GM21723 (cell line): ENCODE data around the gene PPFIBP1.
"Not testable (repeated sequence)": the region's sequence is repeated elsewhere in the genome, so short reads cannot be mapped to it uniquely, and the experiment has no call there.

ENCODE experiments used
- ATAC-seq: cut with Tn5 transposase; IDR thresholded peaks from one replicate; pipeline ENCODE4 v1.9.1; 2021; ENCODE audit warnings: mild to moderate bottlenecking, moderate library complexity; ENCODE audit not compliant: unreplicated experiment

Gene PPFIBP1

DNA sequence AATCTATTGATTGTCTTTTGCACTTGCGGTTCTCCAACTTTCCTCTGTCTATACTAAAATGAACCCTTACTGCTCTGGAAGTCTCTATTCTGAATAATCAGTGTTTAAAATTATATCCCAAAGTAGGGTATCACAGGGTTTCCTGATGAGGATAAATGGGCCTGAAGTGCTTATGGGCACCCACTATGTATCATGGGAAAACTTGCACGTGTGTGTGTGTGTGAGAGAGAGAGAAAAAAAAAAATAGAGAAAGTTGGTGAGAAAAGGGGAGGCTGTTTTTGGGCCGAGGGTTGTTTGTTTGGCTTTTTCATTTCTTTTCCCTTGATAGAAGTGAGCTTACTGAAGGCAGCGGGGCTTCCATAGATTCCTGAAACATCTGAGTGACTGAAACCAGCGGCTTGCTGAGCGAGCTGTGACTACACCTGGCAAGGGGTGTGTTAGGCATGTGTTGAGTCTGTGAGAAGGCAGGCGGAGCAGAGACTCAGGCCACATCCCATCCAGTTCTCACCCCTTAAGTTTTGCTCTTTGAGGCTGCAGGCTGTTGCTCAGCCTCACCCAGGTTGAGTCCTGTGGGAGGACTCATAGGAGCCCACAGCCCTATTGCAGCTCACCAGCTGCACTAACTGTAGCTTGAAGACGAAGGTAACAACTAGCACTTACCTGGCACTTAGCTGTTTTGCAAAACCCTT lies 17.2 kb downstream of the PPFIBP1 start:
- no peak for ATAC-seq

DNA sequence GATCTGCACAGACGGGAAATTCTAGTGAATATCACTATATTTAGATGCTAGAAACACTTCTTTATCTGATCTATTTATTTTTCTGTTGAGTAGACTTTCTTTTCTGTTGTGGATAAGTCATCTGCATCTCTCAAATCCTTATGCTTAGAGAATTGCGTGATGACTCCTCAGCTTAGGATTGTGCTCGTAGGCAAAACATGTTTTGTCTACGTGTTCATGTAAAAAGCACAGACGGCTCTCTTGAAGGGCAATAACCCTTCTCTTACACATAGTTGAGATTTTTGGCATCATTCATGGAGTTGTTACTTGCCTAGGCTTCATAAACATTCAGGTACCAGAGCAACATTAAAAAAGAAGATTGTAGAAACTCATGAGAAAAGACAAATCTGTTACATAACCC lies 18.6 kb downstream of the PPFIBP1 start:
- no peak for ATAC-seq

GRCh38 chr12:27544858-27545257 lies 20.9 kb downstream of the PPFIBP1 start:
- ATAC-seq, result not testable (repeated sequence)

DNA sequence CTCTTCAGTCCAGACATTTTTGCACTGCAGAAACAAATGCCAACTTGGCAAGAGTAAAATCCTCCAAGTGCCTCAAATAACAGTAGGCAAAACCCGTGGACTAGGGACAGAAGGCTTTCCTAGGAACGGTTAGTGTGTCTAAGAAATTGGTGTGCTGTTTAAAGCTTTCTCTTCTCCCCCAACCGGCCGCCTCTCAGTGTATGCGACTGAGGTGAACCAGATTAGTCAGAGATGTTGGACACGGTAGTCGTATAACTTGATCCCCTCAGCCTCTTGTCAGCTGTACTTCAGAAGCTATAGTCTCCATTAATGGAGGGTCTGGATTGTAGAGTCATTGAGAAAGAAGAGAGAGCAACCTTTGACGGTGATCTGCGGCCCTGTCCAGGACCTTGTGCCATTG lies 21.7 kb downstream of the PPFIBP1 start:
- no peak for ATAC-seq

DNA sequence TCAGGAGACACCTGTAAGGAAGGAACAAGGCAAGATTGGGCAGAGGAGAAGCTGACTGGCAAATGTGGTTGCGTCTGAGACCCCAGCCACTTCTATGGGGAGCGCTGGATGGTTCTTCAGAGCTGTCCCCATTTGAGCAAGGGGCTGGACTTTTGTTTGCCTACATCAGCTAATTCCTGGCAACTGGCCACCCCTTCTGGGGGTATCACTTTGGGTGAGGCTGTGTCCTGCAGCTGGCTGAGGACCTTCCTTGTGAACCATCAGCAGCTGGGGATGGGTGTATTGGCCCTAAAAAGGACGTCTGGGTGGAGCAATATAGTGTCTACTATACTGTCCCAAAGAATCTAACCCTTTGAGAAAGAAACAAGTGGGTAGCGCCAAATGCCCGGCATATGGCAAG lies 23.6 kb downstream of the PPFIBP1 start:
- ATAC-seq, result no peak

DNA sequence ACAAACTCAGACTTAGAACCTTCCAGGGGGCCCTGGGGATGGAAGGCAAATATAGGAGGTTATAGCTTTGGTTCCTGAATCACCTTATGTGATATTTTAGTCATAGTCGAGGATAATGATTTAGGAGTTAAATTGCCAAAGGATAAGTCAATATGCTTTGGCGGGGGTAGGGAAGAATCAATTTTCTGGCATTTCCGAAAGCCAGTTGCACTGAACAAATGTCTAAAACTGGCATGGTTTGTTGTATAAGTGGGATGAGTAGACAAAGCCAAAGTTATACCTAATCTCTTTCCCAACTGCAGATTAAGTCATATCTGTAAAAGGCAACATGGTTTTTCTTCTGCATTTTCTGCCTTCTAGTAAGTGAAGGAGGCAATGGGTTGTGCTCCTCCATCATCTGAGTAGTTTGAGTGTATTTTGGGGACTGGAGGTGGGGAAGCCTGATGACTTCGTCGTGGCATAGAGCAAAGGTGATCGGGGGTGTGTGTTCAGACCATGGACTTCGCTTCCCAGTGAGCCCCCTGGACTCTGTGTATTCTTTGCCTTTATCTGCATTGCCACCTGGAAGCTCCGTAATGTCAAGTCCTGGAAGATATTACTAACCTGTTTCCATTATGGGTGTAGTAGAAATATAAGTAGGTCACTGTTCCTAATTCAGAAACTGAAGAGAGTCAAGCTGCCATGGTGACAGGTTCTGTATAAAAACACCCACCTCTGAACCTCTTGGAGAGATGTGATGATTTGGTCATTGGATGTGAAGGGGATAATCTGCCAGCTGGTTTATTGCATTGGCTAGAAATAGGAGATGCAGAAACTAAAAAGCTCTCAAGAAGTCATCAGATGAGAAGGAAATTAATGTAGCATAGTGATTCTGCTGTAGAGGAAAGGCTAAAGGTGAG lies 24.5 kb downstream of the PPFIBP1 start:
- ATAC-seq, result no peak

DNA sequence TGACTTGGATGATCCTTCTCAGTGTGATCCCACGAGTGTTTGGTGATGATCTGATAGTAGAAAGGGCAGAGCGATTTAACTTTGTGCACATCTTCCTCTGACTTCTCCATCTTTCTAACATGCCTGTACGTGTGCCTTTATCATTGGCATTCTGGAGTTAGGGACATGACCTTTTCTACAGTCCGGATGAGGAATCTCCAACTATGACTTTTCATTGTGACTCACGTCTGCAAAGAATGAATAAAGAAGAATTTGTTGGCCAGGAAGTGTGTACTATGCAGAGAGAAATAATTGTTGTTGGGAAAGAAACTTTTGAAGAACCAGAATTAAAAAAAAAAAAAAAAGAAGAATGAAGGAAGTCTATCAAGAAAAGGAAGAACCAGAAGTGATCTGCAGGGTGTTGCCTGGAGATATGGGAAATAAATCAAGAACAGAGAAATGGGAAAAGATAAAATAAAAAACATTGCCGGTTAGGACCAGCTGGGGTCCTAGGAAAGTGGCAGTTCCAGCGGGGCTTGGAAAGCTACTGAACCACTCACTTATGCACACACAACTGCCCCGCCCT lies 25.3 kb downstream of the PPFIBP1 start:
- ATAC-seq, result no peak

DNA sequence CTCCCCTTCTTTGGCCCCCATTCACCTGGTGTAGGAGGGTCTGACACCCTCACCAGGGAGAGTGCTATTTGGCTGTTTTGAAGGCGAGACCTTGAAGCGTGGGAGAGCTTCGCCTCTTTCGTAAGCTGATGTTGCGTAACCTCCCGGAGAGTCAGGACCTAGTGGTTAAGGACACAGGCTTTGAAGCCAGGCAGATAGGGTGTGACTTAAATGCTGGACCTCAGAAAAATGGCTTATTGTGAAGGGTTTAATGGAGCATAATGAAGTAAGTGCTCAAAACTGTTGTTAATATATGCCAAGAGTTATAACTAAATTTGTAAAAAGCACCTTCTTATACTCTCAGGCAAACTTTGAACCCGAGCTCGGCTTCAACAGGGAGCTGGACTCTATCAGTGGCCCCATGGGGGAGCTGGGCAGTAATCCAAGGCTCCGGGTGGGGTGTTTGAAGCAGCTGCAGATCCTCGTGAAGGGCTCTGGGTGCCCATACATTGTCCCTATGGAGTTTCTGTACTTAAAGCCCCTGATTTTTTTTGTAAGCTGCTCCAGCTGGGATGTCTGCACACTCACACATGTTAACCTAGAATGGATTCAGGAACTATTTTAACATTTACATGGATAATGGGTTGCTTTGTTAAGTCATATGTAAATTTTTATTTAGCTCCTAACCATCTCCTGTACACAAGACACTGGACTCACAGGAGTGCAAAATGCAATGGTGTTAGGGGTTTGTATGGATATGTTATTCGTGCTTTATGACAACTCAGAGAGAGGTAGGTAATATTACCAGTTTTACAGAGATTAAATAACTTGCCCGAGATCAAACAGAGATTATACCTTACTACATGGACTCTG lies 26.0 kb downstream of the PPFIBP1 start:
- ATAC-seq, result no peak

GRCh38 chr12:27550653-27550975 lies 26.6 kb downstream of the PPFIBP1 start:
- no peak for ATAC-seq

DNA sequence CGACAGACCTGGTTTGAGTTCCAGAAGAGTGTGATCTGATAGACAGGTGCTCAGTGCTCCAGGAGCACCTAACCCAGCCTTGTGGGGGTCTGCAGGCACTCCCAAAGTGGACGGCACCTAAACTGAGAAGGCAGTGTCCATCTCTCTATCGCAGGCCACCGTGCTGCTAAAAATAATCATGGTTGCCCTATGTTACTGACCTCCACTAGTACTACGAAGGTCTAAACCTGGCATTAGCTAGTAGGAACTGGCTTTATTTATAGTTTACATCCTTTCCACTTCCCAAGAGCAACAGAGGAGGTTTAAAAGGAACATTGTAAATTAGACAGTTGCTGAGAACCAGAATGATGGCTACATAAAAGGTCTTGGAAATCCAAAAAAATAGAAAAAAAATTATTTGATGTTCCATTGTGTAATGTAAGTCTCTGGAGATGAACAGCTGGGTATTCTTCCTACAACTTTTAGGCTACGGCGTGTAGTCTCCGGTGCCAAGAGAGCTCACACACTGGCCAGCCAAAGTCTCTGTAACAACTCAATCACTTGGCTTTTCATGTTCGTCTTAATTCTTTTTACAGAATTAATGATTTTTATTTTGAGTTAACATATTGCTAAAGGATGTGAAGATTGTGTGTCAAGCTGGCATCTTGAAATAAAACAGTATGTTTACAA lies 27.3 kb downstream of the PPFIBP1 start:
- no peak for ATAC-seq

- no peak for ATAC-seq
Measured at GRCh38 chr12:27552235-27552634, 28.2 kb downstream of the PPFIBP1 start.

DNA sequence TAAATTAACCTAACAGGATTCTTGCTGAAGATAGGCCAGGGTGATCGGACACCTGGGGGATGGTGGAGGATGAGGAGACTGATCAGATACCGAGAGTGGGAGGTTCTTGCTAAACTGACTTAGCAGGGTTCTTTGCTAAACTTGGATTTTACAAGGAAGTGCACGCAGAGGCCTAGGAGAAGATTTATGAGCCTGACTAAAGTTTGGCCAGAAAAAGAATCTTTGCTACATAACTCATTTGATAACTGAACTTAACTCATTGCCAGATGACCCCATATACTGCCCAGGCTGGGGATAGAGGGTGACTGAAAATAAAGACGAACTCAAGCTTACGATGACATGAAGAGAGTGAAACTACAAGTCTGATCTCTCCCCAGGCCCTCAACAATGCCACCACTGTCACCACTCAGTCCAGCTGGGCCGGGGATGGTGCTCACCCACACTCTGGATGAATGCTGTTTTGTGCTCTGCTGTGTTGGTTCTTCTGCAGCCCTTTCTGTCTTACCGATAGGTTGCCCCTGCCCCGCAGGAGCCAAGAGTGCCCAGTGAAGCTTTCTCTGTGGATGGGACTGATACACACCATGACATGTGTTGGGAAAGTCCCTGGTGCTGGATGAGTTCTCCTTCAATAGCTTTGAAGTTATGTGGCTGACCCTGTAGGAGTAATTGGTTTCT lies 29.0 kb downstream of the PPFIBP1 start:
- ATAC-seq, result no peak

GRCh38 chr12:27553941-27554340 lies 29.9 kb downstream of the PPFIBP1 start:
- ATAC-seq, result no peak

GRCh38 chr12:27554421-27555186 lies 30.6 kb downstream of the PPFIBP1 start:
- no peak for ATAC-seq

GRCh38 chr12:27555361-27555760 lies 31.4 kb downstream of the PPFIBP1 start:
- no peak for ATAC-seq

- peak; percentile 67 for ATAC-seq
Measured at GRCh38 chr12:27555925-27556778, 32.1 kb downstream of the PPFIBP1 start.

GRCh38 chr12:27560126-27560525 lies 36.1 kb downstream of the PPFIBP1 start:
- no peak for ATAC-seq
